CD4-positive, alpha-beta T cell treated with Interferon gamma for 1 hour (primary cell): ENCODE data around the gene CCT8L2.
"Not testable (repeated sequence)": the region's sequence is repeated elsewhere in the genome, so short reads cannot be mapped to it uniquely, and the experiment has no call there.

Source experiments
- DNase-seq: peaks from one replicate; pipeline ENCODE4 v3.0.0-alpha.2; 2020

Gene CCT8L2, protein sequence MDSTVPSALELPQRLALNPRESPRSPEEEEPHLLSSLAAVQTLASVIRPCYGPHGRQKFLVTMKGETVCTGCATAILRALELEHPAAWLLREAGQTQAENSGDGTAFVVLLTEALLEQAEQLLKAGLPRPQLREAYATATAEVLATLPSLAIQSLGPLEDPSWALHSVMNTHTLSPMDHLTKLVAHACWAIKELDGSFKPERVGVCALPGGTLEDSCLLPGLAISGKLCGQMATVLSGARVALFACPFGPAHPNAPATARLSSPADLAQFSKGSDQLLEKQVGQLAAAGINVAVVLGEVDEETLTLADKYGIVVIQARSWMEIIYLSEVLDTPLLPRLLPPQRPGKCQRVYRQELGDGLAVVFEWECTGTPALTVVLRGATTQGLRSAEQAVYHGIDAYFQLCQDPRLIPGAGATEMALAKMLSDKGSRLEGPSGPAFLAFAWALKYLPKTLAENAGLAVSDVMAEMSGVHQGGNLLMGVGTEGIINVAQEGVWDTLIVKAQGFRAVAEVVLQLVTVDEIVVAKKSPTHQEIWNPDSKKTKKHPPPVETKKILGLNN

DNA sequence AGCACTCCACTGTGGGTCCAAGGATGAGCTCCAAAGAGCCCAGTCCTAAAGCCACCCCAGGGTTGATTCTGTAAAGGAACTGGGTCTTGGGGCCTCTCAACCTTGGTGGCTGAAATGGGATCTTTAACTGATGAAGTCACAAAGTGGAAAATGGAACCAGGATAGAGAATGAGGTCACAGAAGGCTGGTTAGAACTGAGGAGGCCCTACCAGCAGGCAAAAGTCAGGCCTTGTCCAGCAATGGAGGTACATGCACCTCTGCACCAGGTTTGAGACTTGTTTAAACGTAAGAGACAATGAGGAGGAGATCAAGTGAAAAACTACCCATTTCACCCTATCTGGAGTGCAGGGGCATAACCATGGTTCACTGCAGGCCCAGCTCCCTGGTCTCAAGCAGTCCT, at the start of gene CCT8L2:
CCT8L2 (minus strand) TSS at position 101 of the 400 bp plus-strand sequence. CDS start 260 bp downstream, outside the sequence.
- not testable (repeated sequence) for DNase-seq

DNA sequence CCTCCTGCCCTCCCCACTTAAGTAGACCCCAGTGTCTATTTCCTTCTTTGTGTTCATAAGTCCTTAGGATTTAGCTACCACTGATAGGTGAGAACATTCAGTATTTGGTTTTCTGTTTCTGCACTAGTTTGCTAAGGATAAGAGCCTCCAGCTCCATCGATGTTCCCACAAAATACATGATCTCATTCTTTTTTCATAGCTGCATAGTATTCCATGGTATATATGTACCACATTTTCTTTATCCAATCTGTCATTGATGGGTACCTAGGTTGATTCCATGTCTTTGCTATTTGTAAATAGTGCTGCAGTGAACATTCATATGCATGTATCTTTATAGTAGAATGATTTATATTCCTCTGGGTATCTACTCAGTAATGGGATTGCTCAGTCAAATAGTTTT, 42.8 kb upstream of the CCT8L2 start:
- DNase-seq = not testable (repeated sequence)

DNA sequence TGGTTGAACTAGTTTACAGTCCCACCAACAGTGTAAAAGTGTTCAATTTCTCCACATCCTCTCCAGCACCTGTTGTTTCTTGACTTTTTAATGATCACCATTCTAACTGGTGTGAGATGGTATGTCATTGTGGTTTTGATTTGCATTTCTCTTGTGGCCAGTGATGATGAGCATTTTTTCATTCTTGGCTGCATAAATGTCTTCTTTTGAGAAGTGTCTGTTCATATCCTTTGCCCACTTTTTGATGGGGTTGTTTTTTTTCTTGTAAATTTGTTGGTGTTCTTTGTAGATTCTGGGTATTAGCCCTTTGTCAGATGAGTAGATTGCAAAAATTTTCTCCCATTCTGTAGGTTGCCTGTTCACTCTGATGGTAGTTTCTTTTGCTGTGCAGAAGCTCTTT, 41.5 kb upstream of the CCT8L2 start:
- DNase-seq = not testable (repeated sequence)

DNA sequence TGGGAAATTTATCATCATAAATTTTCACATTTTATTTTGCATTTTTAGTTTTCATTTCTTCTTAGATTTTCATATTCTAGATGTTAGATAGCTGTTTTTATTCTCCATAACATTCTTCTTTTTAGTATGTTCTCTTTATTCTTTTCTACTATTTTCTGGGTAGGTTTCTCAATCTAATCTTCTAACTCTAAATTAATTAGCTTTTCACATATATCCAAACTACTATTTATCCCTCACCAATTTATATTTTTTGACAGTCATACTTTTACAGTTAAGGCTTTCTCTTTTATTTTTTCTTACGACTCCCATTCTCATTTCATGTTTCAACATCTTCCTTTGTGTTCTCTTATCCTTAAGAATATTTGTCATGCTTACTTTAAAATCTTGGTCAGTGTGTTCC, 35.9 kb upstream of the CCT8L2 start:
- DNase-seq = not testable (repeated sequence)

DNA sequence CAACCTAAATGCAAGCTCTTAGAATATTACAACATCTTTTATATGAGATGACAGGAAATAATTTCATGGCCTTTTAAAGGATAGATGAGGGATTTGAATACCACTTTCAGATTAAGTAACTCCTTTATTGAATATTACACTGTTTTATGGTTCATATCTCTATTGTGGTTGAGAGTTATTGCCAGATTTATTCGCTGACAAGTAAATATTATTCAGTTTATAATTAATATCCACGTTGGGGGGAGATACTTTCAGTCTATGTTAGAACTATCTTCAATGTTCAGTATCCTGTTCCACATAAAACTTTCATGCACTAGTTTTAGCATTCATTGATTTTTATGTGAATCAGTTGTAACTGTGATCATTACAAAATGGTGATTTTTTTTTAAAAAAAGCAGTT, 32.4 kb upstream of the CCT8L2 start:
- DNase-seq = not testable (repeated sequence)

DNA sequence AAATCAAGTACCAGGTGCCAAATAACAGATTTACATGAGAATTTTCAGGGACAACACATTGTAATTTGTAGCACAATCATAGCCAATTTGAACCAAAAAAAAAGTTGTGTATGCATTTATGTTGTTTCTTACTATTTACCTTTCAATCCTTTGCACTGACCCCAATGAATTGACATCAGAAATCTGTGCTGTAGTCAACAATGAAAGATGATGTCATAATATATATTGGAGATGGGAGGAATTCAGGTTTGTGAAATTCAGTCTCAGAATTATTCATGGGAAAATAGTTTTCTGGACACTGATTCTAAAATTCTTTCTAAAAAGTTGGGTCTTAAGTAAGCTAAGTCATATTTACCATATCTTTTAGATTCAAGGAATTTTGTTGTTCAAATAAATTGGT, 31.0 kb upstream of the CCT8L2 start:
- DNase-seq = not testable (repeated sequence)

DNA sequence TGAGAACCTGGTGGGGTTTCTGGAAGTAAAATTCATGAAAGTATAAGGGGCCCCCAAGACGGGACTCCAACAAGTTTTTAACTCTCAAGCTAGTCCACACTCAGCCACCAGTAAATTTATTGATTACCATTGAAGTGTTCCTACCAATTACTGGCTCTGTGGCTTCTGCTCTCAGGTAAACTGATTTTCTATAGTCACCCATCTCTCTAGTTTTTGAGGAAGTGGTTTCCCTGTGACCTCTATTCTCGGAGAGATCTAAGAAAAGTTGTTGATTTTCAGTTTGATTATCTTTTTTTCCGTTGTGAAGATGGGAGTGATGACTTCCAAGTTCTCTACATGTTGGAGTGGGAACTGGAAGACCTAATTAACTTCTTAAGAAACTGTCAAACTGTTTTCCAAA, 24.9 kb upstream of the CCT8L2 start:
- not testable (repeated sequence) for DNase-seq

DNA sequence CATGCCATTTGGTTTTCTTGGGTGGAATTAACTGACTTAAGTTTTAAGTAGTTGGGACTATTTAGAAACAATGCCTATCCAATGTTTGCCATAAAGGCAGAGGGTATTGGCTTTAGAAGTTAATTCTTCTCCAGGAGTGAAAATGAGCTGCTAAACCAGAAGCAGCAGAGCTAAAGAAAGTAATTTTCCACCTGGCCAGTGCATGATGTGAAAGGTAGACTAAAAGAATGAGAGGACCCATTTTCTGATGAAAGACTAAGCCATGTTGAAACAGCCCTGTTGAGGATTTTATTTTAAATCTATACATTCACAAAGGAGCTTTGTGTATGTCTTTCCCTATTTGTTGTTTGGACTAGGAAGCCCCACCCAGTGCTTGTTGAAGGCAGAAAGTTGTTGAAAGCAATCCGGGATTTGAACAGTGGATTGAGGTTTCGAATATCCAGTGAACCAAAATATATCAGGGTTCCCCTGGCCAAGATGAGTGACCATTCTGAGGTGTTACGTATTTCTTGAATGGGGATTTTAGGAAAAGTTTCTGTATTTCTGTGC, 23.9 kb upstream of the CCT8L2 start:
- not testable (repeated sequence) for DNase-seq

DNA sequence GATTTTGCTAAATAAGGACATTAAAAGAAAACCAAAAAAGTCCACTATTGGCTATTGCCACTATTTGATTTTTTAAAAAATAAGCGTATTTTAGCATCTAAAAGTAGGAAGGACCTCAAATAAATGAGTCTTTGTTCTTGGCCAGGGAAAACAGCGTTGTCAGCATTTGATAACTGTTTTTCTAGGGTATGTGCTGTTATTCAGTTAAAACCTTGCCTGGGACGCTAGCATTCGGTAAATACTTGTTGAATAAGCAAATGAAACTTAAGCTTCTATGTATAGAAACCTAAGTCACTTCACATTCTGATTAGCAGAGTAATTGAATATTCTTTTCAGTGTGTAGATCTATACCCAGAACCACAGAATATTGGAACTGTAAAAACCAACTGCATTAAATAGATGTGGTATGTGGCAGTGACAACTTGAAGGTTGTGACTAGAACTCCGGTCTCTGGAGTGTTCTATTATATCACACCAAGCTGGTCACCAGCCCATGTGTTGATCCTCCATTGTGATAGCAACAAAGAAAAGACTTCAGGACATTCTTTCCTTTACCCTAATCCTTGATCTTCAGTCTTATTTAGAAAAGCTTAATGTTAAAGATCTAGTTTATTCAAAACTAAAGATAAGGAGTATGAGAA, 23.1 kb upstream of the CCT8L2 start:
- not testable (repeated sequence) for DNase-seq

DNA sequence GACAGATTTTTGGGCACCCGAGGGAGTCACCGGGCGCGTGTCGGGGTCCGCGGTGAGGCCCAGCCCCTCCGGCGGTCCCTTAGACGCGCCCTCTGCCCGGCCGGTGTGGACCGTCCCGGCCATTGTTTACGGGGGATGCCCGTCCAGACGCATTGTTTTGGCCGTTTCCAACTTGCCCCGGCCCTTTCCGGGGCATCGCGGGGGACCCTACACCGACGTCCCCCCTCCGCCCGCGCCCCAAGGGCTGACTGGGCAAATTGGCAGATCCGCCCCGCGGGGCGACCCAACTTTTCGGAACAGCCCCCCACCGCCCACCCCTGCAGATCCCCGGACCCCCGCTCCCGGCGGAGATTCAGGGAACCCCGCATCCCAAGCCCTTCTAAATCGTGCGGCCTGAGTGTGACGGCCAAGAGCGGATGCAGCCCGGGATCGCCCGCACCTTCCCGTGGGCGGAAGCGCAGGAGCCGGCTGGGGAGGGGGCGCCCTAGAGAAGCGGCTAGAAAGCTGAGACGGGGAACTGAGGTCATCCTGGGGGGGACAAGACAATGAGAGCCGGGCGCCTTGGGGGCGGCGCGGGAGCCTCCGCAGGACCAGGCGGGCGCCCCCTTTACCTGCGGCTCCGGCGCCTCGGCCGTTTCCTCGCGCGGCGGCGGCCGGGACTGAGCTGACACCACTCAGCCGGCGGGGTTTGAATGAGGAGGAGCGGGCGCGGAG, 17.1 kb upstream of the CCT8L2 start:
- no peak for DNase-seq

DNA sequence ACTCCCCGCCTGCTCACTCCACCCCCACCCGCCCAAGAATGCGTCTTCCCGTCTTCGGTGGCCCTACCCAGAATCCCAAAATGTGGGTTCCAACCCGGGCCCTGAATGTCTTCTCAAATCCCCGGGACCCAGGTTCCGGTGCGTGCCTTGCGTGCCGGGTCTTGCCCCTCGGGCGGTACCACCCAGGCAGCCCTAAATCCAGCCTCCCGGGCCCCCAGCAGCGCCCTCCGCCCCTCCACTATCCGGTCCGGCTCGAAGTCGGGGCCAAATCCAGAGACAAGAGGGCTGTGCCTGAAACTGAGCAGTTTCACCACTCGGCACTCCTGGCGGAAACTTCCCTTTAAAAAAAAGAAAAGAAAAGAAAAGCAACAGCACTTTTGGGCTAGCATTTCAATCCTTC, 16.3 kb upstream of the CCT8L2 start:
- DNase-seq = no peak

DNA sequence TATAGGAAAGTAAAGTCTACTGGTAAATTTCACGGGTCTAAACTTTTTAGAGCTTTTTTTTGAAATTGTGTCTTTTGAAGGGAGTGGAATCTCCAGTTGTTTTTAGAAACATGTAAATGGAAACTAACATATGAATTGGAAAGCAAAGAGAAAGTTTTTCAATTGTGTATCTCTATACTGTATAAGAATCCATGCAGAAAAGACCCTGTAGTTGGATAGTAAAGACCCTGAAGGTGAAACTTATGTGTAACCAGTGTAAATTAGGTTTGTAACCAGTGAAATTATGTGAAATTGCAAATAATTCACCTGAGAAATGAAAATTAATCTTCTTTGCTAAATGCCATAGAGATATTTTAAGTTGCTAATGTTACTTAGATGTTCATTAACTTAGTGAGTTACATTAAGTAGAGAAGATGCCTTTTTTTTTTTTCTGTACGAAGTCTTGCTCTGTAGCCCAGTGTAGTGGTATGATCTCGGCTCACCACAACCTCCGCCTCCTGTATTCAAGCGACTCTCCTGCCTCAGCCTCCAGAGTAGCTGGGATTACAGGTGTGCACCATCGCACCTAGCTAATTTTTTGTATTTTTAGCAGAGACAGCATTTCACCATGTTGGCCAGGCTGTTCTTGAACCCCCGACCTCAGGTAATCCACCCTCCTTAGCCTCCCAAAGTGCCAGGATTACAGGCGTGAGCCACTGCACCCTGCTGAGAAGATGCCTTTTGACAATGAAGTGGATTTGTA, 11.8 kb upstream of the CCT8L2 start:
- DNase-seq = not testable (repeated sequence)

DNA sequence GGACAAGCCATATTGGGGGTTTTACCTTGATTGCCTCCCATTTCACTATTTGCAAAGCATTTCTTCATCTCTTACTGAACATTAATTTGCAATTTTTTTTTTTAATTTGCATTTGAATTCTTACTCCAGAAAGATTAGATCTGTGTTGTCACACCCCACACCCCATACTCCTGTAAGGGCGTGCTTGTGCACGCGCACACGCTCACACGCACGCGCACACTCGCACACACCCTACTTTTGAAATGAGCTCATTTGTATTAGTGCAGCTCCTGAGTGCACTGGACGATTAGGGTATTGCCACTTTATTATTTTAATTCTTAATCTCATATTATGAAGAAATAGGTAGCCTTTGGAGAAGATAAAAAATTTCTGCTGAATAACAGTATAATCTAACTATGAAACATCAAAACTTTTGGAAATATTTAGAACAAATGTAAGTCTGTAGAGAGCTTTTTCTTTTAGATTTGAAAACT, 11.2 kb upstream of the CCT8L2 start:
- DNase-seq = not testable (repeated sequence)

DNA sequence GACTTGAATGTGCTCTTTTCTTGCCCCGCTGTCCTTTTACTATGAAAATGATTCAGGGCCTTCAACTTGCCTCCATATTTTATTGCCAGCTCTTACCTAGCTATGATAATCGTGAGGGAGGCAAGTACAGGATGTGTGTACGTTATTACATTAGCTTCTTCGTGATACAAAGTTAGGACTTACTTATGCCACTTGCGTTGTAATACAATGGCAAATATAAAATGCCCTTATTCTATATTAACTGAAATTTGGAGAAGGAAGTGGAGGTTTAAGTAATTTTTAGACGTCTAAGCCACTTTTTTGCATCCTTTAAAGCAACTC, 10.8 kb upstream of the CCT8L2 start:
- DNase-seq = no peak

DNA sequence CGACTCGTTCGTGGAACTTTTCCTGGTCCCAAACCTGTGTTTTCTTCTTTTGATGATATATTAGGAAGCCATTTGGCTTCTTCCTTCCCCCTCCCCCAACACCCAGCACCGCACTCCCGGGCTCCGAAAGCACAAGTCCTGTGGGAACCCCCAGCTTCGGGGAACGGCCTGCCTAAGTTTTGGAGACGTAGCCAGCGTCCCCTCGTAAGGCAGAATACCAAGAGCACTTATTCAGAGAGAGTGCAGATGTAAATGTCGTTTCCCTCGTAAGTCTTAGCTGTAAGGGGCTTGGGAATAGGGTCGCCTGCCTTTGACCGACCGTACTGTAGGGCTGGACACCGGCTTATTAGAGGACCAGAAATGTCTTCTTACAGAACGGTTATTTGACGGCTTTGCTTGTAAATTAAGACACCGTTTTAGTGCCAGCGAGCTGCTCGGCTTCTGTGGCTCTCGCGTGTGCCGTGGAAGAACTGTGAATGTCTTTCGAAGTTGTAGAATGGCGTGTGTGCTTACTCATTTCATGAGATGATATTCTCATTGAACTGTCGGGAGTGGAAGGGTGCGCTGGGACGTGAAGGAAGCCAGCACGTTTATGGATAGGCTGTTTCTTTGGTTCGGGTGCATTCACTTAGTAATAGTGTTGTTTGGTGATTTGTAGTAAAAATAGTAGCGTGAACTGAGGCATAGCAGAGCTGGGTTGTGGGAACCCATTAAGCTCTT, 10.3 kb upstream of the CCT8L2 start:
- not testable (repeated sequence) for DNase-seq

DNA sequence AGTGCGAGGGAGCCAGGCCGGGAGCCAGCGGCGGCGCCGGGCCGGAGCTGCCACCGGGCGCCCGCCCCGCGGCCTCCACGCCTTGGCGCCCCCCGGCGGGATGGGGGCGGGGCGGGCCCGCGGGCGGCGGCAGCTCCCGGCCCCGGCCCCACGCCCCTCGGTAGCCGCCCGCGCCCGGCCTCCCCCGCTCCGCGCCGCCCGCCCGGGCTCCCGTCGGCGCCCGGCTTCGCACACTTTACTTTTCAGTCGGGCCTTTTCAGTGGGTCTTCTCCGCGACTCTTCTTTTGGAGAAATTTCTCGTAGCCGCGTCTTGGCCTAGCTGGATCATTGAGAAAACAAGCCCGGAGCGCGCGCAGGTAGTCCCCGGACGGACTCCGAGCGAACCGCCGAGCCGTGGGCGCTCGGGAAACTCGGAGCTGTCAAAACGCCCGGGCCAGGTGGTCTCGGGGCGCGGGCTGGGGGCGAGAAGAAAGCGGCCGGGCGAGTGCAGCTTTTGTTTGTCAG, 9.7 kb upstream of the CCT8L2 start:
- not testable (repeated sequence) for DNase-seq

DNA sequence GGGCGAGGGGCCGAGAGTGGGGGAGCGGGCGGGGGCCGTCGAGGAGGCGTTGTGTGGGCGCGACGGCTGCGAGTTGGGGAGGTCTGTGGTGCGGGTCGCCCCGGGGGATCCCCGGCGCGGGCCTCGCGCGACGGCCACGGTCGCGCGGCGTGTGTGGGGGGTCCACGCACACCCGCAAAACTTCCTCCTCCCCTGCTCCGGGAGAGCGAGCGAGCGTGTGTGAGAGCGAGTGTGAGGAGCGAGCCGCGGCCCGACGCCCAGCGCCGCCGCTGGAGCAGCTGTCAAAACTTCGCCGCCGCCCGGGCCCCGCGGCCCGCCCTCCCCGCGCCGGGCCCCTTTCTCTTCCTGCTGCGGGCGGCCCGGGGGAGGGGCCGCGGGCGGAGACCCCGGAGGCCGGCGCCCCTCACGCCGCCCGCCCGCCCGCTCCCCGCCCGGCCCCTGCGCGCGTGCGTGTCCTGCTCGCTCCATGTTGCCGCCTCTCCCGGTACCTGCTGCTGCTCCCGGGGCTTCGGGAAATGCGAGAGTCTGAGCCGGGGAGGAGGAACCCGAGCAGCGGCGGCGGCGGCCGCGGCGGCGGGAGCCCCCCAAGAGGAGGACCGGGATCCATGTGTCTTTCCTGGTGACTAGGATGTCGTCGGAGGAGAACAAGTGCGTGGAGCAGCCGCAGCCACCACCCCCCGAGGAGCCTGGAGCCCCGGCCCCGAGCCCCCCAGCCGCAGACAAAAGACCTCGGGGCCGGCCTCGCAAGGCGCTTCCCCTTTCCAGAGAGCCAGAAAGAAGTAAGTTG, 9.0 kb upstream of the CCT8L2 start:
- DNase-seq = no peak

DNA sequence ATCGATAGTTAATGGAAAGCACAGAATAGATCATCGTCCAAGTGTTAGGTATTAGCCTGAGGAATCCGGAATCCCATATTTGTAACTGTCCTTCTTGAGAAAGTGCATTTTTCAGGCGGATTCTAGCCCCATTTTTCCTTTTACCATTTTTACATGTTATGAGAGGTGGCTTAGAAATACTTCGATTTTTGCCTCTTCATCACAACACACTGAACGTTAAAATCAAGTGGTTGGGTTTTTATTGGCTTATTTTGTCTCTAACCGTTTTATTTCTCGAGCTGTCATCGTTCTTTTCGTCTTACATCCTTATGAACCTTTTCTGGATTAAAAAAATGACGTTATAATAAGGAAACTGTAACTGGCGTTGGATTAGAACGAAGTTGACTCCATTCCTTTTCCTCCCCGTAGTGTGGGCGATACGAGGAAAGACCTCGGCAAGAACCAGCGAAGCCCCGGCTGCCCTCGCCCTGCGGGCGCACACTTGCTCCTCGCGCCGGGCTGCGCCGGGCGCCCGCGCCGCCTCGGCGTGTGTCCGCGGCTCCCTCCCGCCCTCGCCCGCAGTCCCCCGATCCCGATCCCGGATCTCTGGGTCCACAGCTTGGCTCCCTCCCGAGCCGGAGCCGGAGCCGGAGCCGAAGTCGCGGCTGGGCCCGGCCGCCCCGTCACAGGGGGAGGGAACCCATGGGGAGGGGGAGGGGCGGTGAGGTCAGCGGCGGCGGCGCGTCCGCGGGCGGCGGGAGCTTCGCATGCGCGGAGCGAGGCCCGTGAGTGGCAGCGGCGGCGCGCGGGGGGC, 8.2 kb upstream of the CCT8L2 start:
- DNase-seq = peak; percentile 51

DNA sequence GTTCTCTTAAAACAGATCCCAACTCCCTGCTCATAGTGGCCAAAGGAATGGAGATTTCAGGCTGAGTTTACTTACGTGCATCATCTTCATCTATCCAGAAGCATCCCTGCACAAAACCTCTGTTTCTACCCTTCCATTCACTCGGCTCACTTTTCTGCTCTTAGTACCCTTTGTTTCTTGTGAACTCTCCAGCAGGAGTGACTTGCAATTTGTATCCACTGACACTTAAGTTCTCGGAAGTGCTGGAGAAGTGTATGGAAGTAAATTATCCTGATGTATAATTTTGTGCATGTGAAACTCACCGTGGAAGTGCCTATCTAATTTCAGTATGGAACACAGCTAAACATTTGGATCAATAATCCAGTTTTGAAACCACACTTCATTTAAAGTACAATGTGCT, 7.0 kb upstream of the CCT8L2 start:
- DNase-seq = not testable (repeated sequence)

DNA sequence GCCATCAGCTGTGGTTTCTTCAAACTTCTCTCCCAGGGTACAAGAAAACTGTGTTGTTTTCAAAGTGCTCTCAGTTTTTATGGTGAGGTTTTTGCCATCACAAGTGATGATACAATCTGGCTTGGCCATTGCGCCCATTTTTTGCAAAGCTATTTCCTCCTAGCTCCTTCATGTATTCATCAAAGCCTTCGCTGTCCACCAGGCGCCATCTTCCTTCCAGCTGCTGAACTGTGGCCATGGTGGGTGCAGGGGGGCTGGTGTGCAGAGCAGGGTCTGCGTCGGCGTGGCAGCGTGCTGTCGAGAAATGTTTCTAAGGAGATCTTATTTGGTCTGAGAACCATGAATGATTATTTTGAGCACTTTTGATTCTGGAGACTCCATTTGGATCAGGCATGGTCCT, 2.6 kb upstream of the CCT8L2 start:
- DNase-seq = not testable (repeated sequence)
